ENCODE results near the gene DENND1A. TPM values are rescaled to one million over a fixed set of nuclear protein-coding genes. Genes with fewer than 3 reads are reported as not detected.

The DENND1A gene
- total and polyA plus RNA-seq, 2 experiments from 2014 or later: 13.1 to 28.7 TPM

DNA sequence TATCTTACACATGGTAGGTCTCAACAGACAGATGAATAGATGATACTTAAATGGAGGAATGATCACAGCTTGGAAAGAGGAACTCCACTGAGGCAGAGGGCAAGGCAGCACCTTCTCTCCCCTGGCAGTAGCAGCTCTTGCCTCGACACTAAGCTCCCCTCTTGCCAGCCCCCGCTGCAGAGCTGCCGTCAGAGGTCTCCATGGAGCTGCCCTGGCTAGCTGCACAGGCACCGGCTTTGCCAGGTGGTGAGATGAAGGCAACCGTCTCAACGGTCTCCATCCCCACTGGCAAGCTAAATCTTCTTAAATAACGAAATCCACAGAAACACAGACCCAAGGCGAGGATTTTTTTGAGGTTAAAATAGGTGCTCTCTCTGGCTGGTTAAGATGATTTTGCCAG, 492.7 kb downstream of the DENND1A start (continued):
- TF ChIP-seq, protein P1, sequence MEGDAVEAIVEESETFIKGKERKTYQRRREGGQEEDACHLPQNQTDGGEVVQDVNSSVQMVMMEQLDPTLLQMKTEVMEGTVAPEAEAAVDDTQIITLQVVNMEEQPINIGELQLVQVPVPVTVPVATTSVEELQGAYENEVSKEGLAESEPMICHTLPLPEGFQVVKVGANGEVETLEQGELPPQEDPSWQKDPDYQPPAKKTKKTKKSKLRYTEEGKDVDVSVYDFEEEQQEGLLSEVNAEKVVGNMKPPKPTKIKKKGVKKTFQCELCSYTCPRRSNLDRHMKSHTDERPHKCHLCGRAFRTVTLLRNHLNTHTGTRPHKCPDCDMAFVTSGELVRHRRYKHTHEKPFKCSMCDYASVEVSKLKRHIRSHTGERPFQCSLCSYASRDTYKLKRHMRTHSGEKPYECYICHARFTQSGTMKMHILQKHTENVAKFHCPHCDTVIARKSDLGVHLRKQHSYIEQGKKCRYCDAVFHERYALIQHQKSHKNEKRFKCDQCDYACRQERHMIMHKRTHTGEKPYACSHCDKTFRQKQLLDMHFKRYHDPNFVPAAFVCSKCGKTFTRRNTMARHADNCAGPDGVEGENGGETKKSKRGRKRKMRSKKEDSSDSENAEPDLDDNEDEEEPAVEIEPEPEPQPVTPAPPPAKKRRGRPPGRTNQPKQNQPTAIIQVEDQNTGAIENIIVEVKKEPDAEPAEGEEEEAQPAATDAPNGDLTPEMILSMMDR (conservative IDR thresholded peaks at IDR 0.05; ENCODE audit: low read depth in 2 of 2): no peak
- TF ChIP-seq JUNB (IDR thresholded peaks at IDR 0.05; ENCODE audit: unreplicated experiment): no peak

DNA sequence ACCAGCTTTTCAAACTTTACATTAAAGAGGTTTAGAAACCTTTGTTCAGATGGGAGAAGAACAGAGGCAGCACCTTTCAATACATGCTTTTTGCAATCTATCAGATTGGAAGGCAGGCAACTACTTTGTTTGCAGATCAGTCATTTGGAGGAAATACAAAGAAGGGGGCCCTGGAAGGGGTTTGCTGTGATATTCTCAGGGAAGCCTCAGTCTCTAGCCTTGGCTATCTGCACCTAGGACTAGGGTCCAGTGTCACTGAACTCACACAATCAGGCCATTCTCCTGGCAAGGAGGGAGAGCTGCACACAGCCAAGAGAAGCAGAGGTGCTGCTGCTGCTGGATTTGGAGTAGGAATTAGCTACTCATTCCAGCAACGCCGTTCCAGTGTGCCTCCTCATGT, 494.5 kb downstream of the DENND1A start:
- Mint-ChIP-seq H3K4me3 (no peak overlapping the region), H3K4me1 (peaks cover 29% of the 10 kb centered on the region), H3K27me3 (ENCODE audit: insufficient read depth, low read depth, poor library complexity) (peaks cover 5% of the 10 kb centered on the region), H3K9me3 (no peaks in the 10 kb centered on the region; the same call in 2 of the 3 replicates), H3K36me3 (ENCODE audit: low read depth) (peaks cover 4% of the 10 kb centered on the region), H3K27ac (no peak overlapping the region)
- H3K4me2 ChIP-seq: no peak overlapping the region
- no peaks in the 10 kb centered on the region for H3K79me2 ChIP-seq (replicated peaks; ENCODE audit: insufficient read depth)
- ATAC-seq (no peak), DNase-seq (ENCODE audit: low spot score) (no peak)
- H3K4me3 ChIP-seq: no peak overlapping the region
- no peaks in the 10 kb centered on the region for H3K36me3 ChIP-seq (ENCODE audit: insufficient read depth)
- no peaks in the 10 kb centered on the region for H3F3A ChIP-seq (replicated peaks; ENCODE audit: low read depth)
- H3K9me2 ChIP-seq (ENCODE audit: insufficient read depth): no peaks in the 10 kb centered on the region
- no peaks in the 10 kb centered on the region for H3K27me3 ChIP-seq (ENCODE audit: insufficient read depth)
- no peak overlapping the region for H2AFZ ChIP-seq
- H3K4me1 ChIP-seq (ENCODE audit: insufficient read depth): peaks cover 20% of the 10 kb centered on the region
- no peak overlapping the region for H3K27ac ChIP-seq (ENCODE audit: low read depth)
- H4K20me1 ChIP-seq (replicated peaks; ENCODE audit: insufficient read depth): no peaks in the 10 kb centered on the region
- TF ChIP-seq NANOG (IDR thresholded peaks at IDR 0.05; ENCODE audit: borderline replicate concordance) (no peak), EZH2phosphoT487 (IDR thresholded peaks at IDR 0.05; ENCODE audit: unreplicated experiment) (no peak), POLR2AphosphoS5 (IDR thresholded peaks at IDR 0.05; ENCODE audit: low read depth) (no peak), JUNB (IDR thresholded peaks at IDR 0.05; ENCODE audit: unreplicated experiment) (no peak), EZH2 (IDR thresholded peaks at IDR 0.05; ENCODE audit: low read depth, unreplicated experiment) (no peak), ZNF331 (CRISPR knock-in tag; IDR thresholded peaks at IDR 0.05; ENCODE audit: low read depth) (no peak), CREB1 (CRISPR knock-in tag; IDR thresholded peaks at IDR 0.05; ENCODE audit: low read depth) (no peak)
- TF ChIP-seq, protein P1 (conservative IDR thresholded peaks at IDR 0.05; ENCODE audit: low read depth in 2 of 2): no peak
- TF ChIP-seq, protein P2, sequence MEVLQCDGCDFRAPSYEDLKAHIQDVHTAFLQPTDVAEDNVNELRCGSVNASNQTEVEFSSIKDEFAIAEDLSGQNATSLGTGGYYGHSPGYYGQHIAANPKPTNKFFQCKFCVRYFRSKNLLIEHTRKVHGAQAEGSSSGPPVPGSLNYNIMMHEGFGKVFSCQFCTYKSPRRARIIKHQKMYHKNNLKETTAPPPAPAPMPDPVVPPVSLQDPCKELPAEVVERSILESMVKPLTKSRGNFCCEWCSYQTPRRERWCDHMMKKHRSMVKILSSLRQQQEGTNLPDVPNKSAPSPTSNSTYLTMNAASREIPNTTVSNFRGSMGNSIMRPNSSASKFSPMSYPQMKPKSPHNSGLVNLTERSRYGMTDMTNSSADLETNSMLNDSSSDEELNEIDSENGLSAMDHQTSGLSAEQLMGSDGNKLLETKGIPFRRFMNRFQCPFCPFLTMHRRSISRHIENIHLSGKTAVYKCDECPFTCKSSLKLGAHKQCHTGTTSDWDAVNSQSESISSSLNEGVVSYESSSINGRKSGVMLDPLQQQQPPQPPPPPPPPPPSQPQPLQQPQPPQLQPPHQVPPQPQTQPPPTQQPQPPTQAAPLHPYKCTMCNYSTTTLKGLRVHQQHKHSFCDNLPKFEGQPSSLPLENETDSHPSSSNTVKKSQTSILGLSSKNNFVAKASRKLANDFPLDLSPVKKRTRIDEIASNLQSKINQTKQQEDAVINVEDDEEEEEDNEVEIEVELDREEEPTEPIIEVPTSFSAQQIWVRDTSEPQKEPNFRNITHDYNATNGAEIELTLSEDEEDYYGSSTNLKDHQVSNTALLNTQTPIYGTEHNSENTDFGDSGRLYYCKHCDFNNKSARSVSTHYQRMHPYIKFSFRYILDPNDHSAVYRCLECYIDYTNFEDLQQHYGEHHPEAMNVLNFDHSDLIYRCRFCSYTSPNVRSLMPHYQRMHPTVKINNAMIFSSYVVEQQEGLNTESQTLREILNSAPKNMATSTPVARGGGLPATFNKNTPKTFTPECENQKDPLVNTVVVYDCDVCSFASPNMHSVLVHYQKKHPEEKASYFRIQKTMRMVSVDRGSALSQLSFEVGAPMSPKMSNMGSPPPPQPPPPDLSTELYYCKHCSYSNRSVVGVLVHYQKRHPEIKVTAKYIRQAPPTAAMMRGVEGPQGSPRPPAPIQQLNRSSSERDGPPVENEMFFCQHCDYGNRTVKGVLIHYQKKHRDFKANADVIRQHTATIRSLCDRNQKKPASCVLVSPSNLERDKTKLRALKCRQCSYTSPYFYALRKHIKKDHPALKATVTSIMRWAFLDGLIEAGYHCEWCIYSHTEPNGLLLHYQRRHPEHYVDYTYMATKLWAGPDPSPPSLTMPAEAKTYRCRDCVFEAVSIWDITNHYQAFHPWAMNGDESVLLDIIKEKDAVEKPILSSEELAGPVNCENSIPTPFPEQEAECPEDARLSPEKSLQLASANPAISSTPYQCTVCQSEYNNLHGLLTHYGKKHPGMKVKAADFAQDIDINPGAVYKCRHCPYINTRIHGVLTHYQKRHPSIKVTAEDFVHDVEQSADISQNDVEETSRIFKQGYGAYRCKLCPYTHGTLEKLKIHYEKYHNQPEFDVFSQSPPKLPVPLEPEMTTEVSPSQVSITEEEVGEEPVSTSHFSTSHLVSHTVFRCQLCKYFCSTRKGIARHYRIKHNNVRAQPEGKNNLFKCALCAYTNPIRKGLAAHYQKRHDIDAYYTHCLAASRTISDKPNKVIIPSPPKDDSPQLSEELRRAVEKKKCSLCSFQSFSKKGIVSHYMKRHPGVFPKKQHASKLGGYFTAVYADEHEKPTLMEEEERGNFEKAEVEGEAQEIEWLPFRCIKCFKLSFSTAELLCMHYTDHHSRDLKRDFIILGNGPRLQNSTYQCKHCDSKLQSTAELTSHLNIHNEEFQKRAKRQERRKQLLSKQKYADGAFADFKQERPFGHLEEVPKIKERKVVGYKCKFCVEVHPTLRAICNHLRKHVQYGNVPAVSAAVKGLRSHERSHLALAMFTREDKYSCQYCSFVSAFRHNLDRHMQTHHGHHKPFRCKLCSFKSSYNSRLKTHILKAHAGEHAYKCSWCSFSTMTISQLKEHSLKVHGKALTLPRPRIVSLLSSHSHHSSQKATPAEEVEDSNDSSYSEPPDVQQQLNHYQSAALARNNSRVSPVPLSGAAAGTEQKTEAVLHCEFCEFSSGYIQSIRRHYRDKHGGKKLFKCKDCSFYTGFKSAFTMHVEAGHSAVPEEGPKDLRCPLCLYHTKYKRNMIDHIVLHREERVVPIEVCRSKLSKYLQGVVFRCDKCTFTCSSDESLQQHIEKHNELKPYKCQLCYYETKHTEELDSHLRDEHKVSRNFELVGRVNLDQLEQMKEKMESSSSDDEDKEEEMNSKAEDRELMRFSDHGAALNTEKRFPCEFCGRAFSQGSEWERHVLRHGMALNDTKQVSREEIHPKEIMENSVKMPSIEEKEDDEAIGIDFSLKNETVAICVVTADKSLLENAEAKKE (CRISPR knock-in tag; IDR thresholded peaks at IDR 0.05): no peak
- TF ChIP-seq, protein P3, sequence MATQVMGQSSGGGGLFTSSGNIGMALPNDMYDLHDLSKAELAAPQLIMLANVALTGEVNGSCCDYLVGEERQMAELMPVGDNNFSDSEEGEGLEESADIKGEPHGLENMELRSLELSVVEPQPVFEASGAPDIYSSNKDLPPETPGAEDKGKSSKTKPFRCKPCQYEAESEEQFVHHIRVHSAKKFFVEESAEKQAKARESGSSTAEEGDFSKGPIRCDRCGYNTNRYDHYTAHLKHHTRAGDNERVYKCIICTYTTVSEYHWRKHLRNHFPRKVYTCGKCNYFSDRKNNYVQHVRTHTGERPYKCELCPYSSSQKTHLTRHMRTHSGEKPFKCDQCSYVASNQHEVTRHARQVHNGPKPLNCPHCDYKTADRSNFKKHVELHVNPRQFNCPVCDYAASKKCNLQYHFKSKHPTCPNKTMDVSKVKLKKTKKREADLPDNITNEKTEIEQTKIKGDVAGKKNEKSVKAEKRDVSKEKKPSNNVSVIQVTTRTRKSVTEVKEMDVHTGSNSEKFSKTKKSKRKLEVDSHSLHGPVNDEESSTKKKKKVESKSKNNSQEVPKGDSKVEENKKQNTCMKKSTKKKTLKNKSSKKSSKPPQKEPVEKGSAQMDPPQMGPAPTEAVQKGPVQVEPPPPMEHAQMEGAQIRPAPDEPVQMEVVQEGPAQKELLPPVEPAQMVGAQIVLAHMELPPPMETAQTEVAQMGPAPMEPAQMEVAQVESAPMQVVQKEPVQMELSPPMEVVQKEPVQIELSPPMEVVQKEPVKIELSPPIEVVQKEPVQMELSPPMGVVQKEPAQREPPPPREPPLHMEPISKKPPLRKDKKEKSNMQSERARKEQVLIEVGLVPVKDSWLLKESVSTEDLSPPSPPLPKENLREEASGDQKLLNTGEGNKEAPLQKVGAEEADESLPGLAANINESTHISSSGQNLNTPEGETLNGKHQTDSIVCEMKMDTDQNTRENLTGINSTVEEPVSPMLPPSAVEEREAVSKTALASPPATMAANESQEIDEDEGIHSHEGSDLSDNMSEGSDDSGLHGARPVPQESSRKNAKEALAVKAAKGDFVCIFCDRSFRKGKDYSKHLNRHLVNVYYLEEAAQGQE (IDR thresholded peaks at IDR 0.05; ENCODE audit: unreplicated experiment): no peak
